Muscle layer of duodenum (tissue), 2 donors: Measurements from ENCODE around the gene SPAM1.
"Not testable (repeated sequence)": the region's sequence is repeated elsewhere in the genome, so short reads cannot be mapped to it uniquely, and the experiment has no call there.

ENCODE experiments used
- H3K27ac ChIP-seq: one replicate; pipeline ENCODE4 v1.7.0; 2013; ENCODE audit warnings: mild to moderate bottlenecking, low read length
- H3K27me3 ChIP-seq: one replicate; pipeline ENCODE4 v1.7.0; 2013; ENCODE audit warnings: low read depth, mild to moderate bottlenecking, control low read depth, low read length
- H3K36me3 ChIP-seq, 2 donors: one replicate each; pipeline ENCODE4 v1.7.0; 2013; ENCODE audit warnings: low read length in 2 of 2, control low read depth in 1 of 2, mild to moderate bottlenecking in 1 of 2; ENCODE audit not compliant: insufficient read depth in 2 of 2, control insufficient read depth in 1 of 2
- H3K4me1 ChIP-seq, 2 donors: one replicate each; pipeline ENCODE4 v1.7.0; 2013; ENCODE audit warnings: low read length in 2 of 2, mild to moderate bottlenecking in 2 of 2, control low read depth in 1 of 2, moderate library complexity in 1 of 2; ENCODE audit not compliant: insufficient read depth in 2 of 2, control insufficient read depth in 1 of 2
- H3K4me3 ChIP-seq, 2 donors: one replicate each; pipeline ENCODE4 v1.7.0; 2013; ENCODE audit warnings: low read length in 2 of 2, low read depth in 1 of 2, mild to moderate bottlenecking in 1 of 2
- H3K9me3 ChIP-seq, 2 donors: one replicate each; pipeline ENCODE4 v1.7.0; 2013; ENCODE audit warnings: low read length in 2 of 2, control low read depth in 1 of 2, mild to moderate bottlenecking in 1 of 2; ENCODE audit not compliant: control insufficient read depth in 1 of 2
- donor health status: healthy.

SPAM1 gene

GRCh38 chr7:123924941-123925340 lies at the start of gene SPAM1:
Gene SPAM1 (plus strand): TSS chr7:123925241. CDS start chr7:123953571, 28,330 bp downstream.
- no peaks in the 10 kb centered on the region for H3K36me3 ChIP-seq
- no peak within 1 kb of the TSS for H3K27ac ChIP-seq
- no peak within 1 kb of the TSS for H3K4me3 ChIP-seq
- no peaks in the 10 kb centered on the region for H3K27me3 ChIP-seq
- H3K4me1 ChIP-seq = no peaks in the 10 kb centered on the region
- H3K9me3 ChIP-seq = no peaks in the 10 kb centered on the region

GRCh38 chr7:123876557-123877256 lies 48.3 kb upstream of the SPAM1 start:
- no peak overlapping the region for H3K27ac ChIP-seq
- H3K9me3 ChIP-seq = no peaks in the 10 kb centered on the region
- H3K27me3 ChIP-seq = no peaks in the 10 kb centered on the region
- no peak overlapping the region for H3K4me3 ChIP-seq
- H3K36me3 ChIP-seq = no peaks in the 10 kb centered on the region
- H3K4me1 ChIP-seq = no peaks in the 10 kb centered on the region

- Histone ChIP-seq H3K27ac (no peak overlapping the region), H3K9me3 (no peaks in the 10 kb centered on the region), H3K4me3 (no peak overlapping the region)
Observed at GRCh38 chr7:123879628-123880027, 45.4 kb upstream of the SPAM1 start.

GRCh38 chr7:123881300-123881699 lies 43.7 kb upstream of the SPAM1 start:
- Histone ChIP-seq H3K4me3 (no peak overlapping the region), H3K27ac (no peak overlapping the region), H3K9me3 (no peaks in the 10 kb centered on the region), H3K4me1 (no peaks in the 10 kb centered on the region), H3K27me3 (no peaks in the 10 kb centered on the region), H3K36me3 (no peaks in the 10 kb centered on the region)

More at GRCh38 chr7:123879628-123880027, 45.4 kb upstream of the SPAM1 start:
- H3K36me3 ChIP-seq = no peaks in the 10 kb centered on the region
- H3K4me1 ChIP-seq = no peaks in the 10 kb centered on the region
- no peaks in the 10 kb centered on the region for H3K27me3 ChIP-seq

GRCh38 chr7:123883154-123883553 lies 41.9 kb upstream of the SPAM1 start:
- no peaks in the 10 kb centered on the region for H3K27me3 ChIP-seq
- H3K4me1 ChIP-seq = no peaks in the 10 kb centered on the region
- H3K36me3 ChIP-seq = no peaks in the 10 kb centered on the region

GRCh38 chr7:123888192-123888591 lies 36.8 kb upstream of the SPAM1 start:
- Histone ChIP-seq H3K27me3 (no peaks in the 10 kb centered on the region), H3K27ac (no peak overlapping the region), H3K4me3 (no peak overlapping the region), H3K4me1 (no peaks in the 10 kb centered on the region), H3K9me3 (no peaks in the 10 kb centered on the region), H3K36me3 (no peaks in the 10 kb centered on the region)

More at GRCh38 chr7:123883154-123883553, 41.9 kb upstream of the SPAM1 start:
- Histone ChIP-seq H3K9me3 (no peaks in the 10 kb centered on the region), H3K4me3 (no peak overlapping the region), H3K27ac (no peak overlapping the region)

GRCh38 chr7:123894753-123895152 lies 30.3 kb upstream of the SPAM1 start:
- H3K4me3 ChIP-seq, H3K36me3 ChIP-seq, H3K27ac ChIP-seq, H3K27me3 ChIP-seq, H3K4me1 ChIP-seq, H3K9me3 ChIP-seq: not testable (repeated sequence)

- Histone ChIP-seq H3K36me3 (no peaks in the 10 kb centered on the region), H3K27ac (no peak overlapping the region), H3K4me1 (no peaks in the 10 kb centered on the region), H3K9me3 (peaks cover 0 to 3% of the 10 kb centered on the region in 2 donors), H3K4me3 (no peak overlapping the region), H3K27me3 (no peaks in the 10 kb centered on the region)
Observed at GRCh38 chr7:123901101-123901500, 23.9 kb upstream of the SPAM1 start.

- no peaks in the 10 kb centered on the region for H3K27me3 ChIP-seq
- no peaks in the 10 kb centered on the region for H3K36me3 ChIP-seq
- H3K4me3 ChIP-seq = no peak overlapping the region
- H3K4me1 ChIP-seq = no peaks in the 10 kb centered on the region
- no peak overlapping the region for H3K27ac ChIP-seq
- H3K9me3 ChIP-seq = peaks cover 0 to 3% of the 10 kb centered on the region in 2 donors
Observed at GRCh38 chr7:123905714-123906113, 19.3 kb upstream of the SPAM1 start.

- Histone ChIP-seq H3K9me3 (no peaks in the 10 kb centered on the region), H3K4me3 (no peak overlapping the region), H3K27me3 (no peaks in the 10 kb centered on the region), H3K4me1 (no peaks in the 10 kb centered on the region), H3K27ac (no peak overlapping the region), H3K36me3 (no peaks in the 10 kb centered on the region)
Observed at GRCh38 chr7:123916240-123916724, 8.8 kb upstream of the SPAM1 start.

GRCh38 chr7:123917878-123918277 lies 7.2 kb upstream of the SPAM1 start:
- Histone ChIP-seq H3K4me1 (no peaks in the 10 kb centered on the region), H3K9me3 (no peaks in the 10 kb centered on the region), H3K4me3 (no peak overlapping the region), H3K36me3 (no peaks in the 10 kb centered on the region), H3K27ac (no peak overlapping the region), H3K27me3 (no peaks in the 10 kb centered on the region)

- no peaks in the 10 kb centered on the region for H3K9me3 ChIP-seq
- no peaks in the 10 kb centered on the region for H3K27me3 ChIP-seq
- H3K4me3 ChIP-seq = no peak overlapping the region
- H3K27ac ChIP-seq = no peak overlapping the region
- H3K4me1 ChIP-seq = no peaks in the 10 kb centered on the region
- no peaks in the 10 kb centered on the region for H3K36me3 ChIP-seq
Observed at GRCh38 chr7:123918309-123918708, 6.7 kb upstream of the SPAM1 start.
